GM13976 (cell line): ENCODE data around the gene HOXA1.
"Not testable (repeated sequence)": the region's sequence is repeated elsewhere in the genome, so short reads cannot be mapped to it uniquely, and the experiment has no call there.

Experiments
- DNase-seq: peaks from one replicate; pipeline ENCODE4 v3.0.0; 2012; ENCODE audit warnings: low spot score
- in situ Hi-C: fragments of 300-500 bp; cut with MboI; formaldehyde crosslinking; loops from one replicate; pipeline ENCODE4 v1.12.0; 2022; ENCODE audit warnings: low sequenced_read_pairs, mixed read lengths, inconsistent platforms; ENCODE audit not compliant: unreplicated experiment
- TF ChIP-seq, protein P1 (sequence below): IDR thresholded peaks from 2 replicates; pipeline ENCODE4 v1.5.1; 2012; ENCODE audit warnings: borderline replicate concordance, mild to moderate bottlenecking; ENCODE audit not compliant: insufficient read depth; ENCODE audit errors: extremely low read depth, missing control alignments, control extremely low read depth

The HOXA1 gene

DNA sequence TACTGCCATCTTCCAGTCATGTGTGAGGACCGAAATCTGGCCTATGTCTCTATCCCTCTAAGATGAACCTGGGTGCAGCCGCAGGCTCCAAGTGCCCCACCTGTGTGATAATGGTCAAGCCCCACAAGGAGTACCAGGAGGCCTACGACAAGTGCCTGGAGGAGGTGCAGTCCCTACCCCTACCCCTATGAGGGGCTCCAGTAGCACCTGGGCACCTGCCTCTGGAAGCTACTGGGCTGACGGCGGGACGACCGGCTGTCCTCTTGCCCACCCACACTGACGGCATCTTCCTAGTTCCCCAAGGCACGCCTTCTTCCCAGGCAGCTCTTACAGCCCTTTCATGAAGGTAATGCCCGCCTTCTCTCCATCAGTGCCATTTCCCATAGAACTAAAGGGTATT is 47.4 kb downstream of the HOXA1 start:
- in situ Hi-C loops: no loop called here
- TF ChIP-seq, protein P1, sequence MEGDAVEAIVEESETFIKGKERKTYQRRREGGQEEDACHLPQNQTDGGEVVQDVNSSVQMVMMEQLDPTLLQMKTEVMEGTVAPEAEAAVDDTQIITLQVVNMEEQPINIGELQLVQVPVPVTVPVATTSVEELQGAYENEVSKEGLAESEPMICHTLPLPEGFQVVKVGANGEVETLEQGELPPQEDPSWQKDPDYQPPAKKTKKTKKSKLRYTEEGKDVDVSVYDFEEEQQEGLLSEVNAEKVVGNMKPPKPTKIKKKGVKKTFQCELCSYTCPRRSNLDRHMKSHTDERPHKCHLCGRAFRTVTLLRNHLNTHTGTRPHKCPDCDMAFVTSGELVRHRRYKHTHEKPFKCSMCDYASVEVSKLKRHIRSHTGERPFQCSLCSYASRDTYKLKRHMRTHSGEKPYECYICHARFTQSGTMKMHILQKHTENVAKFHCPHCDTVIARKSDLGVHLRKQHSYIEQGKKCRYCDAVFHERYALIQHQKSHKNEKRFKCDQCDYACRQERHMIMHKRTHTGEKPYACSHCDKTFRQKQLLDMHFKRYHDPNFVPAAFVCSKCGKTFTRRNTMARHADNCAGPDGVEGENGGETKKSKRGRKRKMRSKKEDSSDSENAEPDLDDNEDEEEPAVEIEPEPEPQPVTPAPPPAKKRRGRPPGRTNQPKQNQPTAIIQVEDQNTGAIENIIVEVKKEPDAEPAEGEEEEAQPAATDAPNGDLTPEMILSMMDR: no peak
- DNase-seq: no peak

DNA sequence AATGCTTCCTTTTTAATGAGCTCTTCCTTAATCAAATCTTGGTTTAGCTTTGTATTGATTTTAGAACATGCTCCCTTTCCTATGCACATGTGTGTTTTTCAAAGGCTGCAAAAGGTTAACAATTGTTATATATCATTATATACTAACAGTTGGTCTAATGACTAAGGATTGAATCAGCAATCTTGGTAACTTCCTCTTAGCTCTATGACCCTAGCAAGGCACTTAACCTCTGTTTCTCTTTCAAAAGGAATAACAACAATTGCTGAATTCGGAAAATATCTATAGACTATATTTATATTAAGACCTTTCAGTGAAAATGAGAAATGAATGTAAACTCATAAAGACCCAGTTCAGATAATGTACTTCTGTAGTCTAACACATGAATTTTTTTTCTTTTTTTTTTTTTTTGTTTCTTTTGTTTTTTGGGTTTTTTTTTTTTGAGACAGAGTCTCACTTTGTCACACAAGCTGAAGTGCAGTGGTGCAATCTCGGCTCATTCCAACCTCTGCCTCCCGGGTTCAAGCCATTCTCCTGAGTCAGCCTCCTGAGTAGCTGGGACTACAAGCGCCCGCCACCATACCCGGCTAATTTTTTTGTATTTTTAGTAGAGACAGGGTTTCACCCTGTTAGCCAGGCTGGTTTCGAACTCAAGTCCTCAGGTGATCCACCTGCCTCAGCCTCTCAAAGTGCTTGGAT is 48.8 kb downstream of the HOXA1 start:
- TF ChIP-seq, protein P1: no peak
- DNase-seq: no peak
- in situ Hi-C loops: no loop called here

DNA sequence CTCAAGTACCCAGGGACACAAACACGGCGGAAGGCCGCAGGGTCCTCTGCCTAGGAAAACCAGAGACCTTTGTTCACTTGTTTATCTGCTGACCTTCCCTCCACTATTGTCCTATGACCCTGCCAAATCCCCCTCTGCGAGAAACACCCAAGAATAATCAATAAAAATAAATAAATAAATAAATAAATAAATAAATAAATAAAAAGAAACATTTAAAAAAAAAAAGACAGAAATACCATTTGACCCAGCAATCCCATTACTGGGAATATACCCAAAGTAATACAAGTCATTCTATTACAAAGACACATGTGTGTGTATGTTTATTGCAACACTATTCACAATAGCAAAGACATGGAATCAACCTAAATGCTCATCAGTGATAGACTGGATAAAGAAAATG is 49.8 kb downstream of the HOXA1 start:
- in situ Hi-C loops, DNase-seq: not testable (repeated sequence)

DNA sequence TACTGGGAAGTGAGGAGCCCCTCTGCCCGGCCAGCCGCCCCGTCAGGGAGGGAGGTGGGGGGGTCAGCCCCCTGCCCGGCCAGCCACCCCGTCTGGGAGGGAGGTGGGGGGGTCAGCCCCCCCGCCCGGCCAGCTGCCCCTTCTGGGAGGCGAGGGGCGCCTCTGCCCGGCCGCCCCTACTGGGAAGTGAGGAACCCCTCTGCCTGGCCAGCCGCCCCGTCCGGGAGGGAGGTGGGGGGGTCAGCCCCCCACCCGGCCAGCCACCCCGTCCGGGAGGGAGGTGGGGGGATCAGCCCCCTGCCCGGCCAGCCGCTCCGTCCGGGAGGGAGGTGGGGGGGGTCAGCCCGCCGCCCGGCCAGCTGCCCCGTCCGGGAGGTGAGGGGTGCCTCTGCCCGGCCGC is 50.7 kb downstream of the HOXA1 start:
- in situ Hi-C loops, DNase-seq: not testable (repeated sequence)
